SK-N-SH (cell line): ENCODE data around the gene KLHDC7A. TPM values are rescaled to one million over a fixed set of nuclear protein-coding genes. Genes with fewer than 3 reads are reported as not detected.

Source experiments
- CTCF ChIA-PET: fragments of 300-600, 350-600 bp; formaldehyde crosslinking; extraction: SDS; loops from one replicate; lab custom pipeline; 2021; lab: Yijun Ruan, JAX
- POLR2A ChIA-PET: fragments of 350-600 bp; sonication (Branson Sonifier 250); formaldehyde crosslinking; extraction: SDS; loops from one replicate; lab custom pipeline; 2020; ENCODE audit warnings: antibody characterized with exemption, inconsistent platforms; lab: Yijun Ruan, JAX
- DNase-seq: peaks from one replicate; pipeline ENCODE4 v3.0.0; 2012
- H2AFZ ChIP-seq: fragments of 200-600 bp; sonication (generic); 2 replicates; pipeline ENCODE4 v1.8.1; 2016; ENCODE audit warnings: antibody characterized with exemption, mild to moderate bottlenecking, low read depth
- H3F3A ChIP-seq: fragments of 200-600 bp; sonication (generic); replicated peaks from 2 replicates; pipeline ENCODE3; 2016; ENCODE audit warnings: antibody characterized with exemption, mild to moderate bottlenecking; ENCODE audit not compliant: insufficient read depth
- H3K27ac ChIP-seq, 2 experiments: fragments of 200-500 bp in 1 of 2; fragments of 200-600 bp in 1 of 2; sonication (Bioruptor generic) in 1 of 2; sonication (generic), shearing (Covaris generic) in 1 of 2; 2 replicates each; pipeline versions ENCODE4 v1.5.1 to v1.6.1; 2014 to 2016; ENCODE audit warnings: low read depth in 2 of 2, inconsistent platforms in 1 of 2, low read length in 1 of 2, mild to moderate bottlenecking in 1 of 2, mixed read lengths in 1 of 2
- H3K27me3 ChIP-seq: fragments of 200-600 bp; sonication (generic), shearing (Covaris generic); 2 replicates; pipeline ENCODE4 v1.6.1; 2016; ENCODE audit warnings: mixed run types; ENCODE audit not compliant: insufficient read depth
- H3K36me3 ChIP-seq, 2 experiments: fragments of 200-500 bp in 1 of 2; fragments of 200-600 bp in 1 of 2; sonication (Bioruptor generic) in 1 of 2; sonication (generic) in 1 of 2; replicated peaks in 1 of 2; 2 replicates each; pipeline versions ENCODE3 to v1.5.1; 2014 to 2016; ENCODE audit warnings: low read length in 1 of 2, mild to moderate bottlenecking in 1 of 2; ENCODE audit not compliant: insufficient read depth in 2 of 2, control insufficient read depth in 1 of 2
- H3K4me1 ChIP-seq, 2 experiments: fragments of 200-500 bp in 1 of 2; fragments of 200-600 bp in 1 of 2; sonication (Bioruptor generic) in 1 of 2; sonication (generic), shearing (Covaris generic) in 1 of 2; 2 replicates each; pipeline versions ENCODE4 v1.5.1 to v1.6.1; 2014 to 2016; ENCODE audit warnings: low read depth in 1 of 2, low read length in 1 of 2, mixed run types in 1 of 2; ENCODE audit not compliant: insufficient read depth in 2 of 2, control insufficient read depth in 1 of 2
- H3K4me2 ChIP-seq: fragments of 200-600 bp; sonication (generic), shearing (Covaris generic); 2 replicates; pipeline ENCODE4 v1.6.1; 2017; ENCODE audit warnings: mixed run types
- H3K4me3 ChIP-seq, 2 experiments: fragments of 200-500 bp in 1 of 2; fragments of 200-600 bp in 1 of 2; sonication (Bioruptor generic) in 1 of 2; sonication (generic), shearing (Covaris generic) in 1 of 2; 2 replicates each; pipeline versions ENCODE4 v1.5.1 to v1.8.1; 2014 to 2016; ENCODE audit warnings: low read depth in 2 of 2, inconsistent platforms in 1 of 2, low read length in 1 of 2, mild to moderate bottlenecking in 1 of 2, mixed read lengths in 1 of 2, moderate library complexity in 1 of 2
- H3K79me2 ChIP-seq: fragments of 200-600 bp; sonication (generic); 2 replicates; pipeline ENCODE4 v1.8.1; 2017; ENCODE audit warnings: mild to moderate bottlenecking; ENCODE audit not compliant: insufficient read depth
- H3K9ac ChIP-seq: fragments of 200-600 bp; sonication (generic); 2 replicates; pipeline ENCODE4 v1.6.1; 2017; ENCODE audit warnings: mixed run types
- H3K9me2 ChIP-seq: fragments of 200-600 bp; sonication (generic); 2 replicates; pipeline ENCODE4 v1.6.1; 2017; ENCODE audit warnings: mixed run types
- H3K9me3 ChIP-seq: fragments of 200-600 bp; sonication (generic); 2 replicates; pipeline ENCODE4 v1.6.1; 2017; ENCODE audit warnings: mixed run types, mild to moderate bottlenecking, moderate library complexity
- H4K20me1 ChIP-seq: fragments of 200-600 bp; sonication (generic); 2 replicates; pipeline ENCODE4 v1.6.1; 2017; ENCODE audit warnings: mild to moderate bottlenecking, mixed run types; ENCODE audit not compliant: insufficient read depth
- ELF1 ChIP-seq: IDR thresholded peaks from 2 replicates; pipeline ENCODE4 v1.4.0; 2012
- EP300 ChIP-seq, 2 experiments: IDR thresholded peaks; 2 replicates each; pipeline versions ENCODE4 v1.4.0 to v1.6.1; 2012; ENCODE audit warnings: borderline replicate concordance in 1 of 2, low read depth in 1 of 2, low read length in 1 of 2
- EZH2phosphoT487 ChIP-seq: fragments of 200-600 bp; sonication (generic); IDR thresholded peaks from 2 replicates; pipeline ENCODE4 v1.6.1; 2017; ENCODE audit warnings: low read depth, mixed run types, mild to moderate bottlenecking, antibody characterized with exemption, moderate library complexity, borderline replicate concordance
- FOSL2 ChIP-seq: IDR thresholded peaks from 2 replicates; pipeline ENCODE4 v1.4.0; 2012; ENCODE audit warnings: low read depth, mild to moderate bottlenecking, moderate library complexity, borderline replicate concordance
- FOXJ3 ChIP-seq: sonication (generic); formaldehyde crosslinking; IDR thresholded peaks from 2 replicates; pipeline ENCODE4 v1.5.1; 2020; ENCODE audit warnings: mild to moderate bottlenecking, missing genetic modification reagents
- FOXM1 ChIP-seq: IDR thresholded peaks from 2 replicates; pipeline ENCODE4 v1.4.0; 2012; ENCODE audit warnings: low read depth, mild to moderate bottlenecking
- GATA2 ChIP-seq: sonication (generic); formaldehyde crosslinking; IDR thresholded peaks from 2 replicates; pipeline ENCODE4 v1.5.0; 2020; ENCODE audit warnings: mild to moderate bottlenecking, missing genetic modification reagents
- MXI1 ChIP-seq: IDR thresholded peaks from 2 replicates; pipeline ENCODE4 v1.6.1; 2012; ENCODE audit warnings: mild to moderate bottlenecking, low read depth, low read length, improper control_type of control experiment
- NRF1 ChIP-seq: IDR thresholded peaks from 2 replicates; pipeline ENCODE4 v1.6.1; 2012; ENCODE audit warnings: low read depth, mild to moderate bottlenecking, low read length
- POLR2AphosphoS5 ChIP-seq: IDR thresholded peaks from 2 replicates; pipeline ENCODE4 v1.6.1; 2012; ENCODE audit warnings: low read depth, low read length
- RAD21 ChIP-seq: IDR thresholded peaks from 2 replicates; pipeline ENCODE4 v1.6.1; 2012; ENCODE audit warnings: mild to moderate bottlenecking, low read length
- RCOR1 ChIP-seq: fragments of 150-350 bp; IDR thresholded peaks from 2 replicates; pipeline ENCODE4 v1.6.1; 2017; ENCODE audit warnings: antibody characterized with exemption, low read length
- TCF12 ChIP-seq: IDR thresholded peaks from 2 replicates; pipeline ENCODE4 v1.4.0; 2012
- TEAD4 ChIP-seq: IDR thresholded peaks from 2 replicates; pipeline ENCODE4 v1.4.0; 2012; ENCODE audit warnings: mild to moderate bottlenecking, borderline replicate concordance; ENCODE audit not compliant: insufficient read depth
- WGBS: methylation state at CpG from one replicate; pipeline ENCODE4 v1.1.6; 2017; ENCODE audit warnings: low lambda C conversion rate; 5-methylcytosine and 5-hydroxymethylcytosine counted together
- polyA plus RNA-seq, 3 experiments: library from polyadenylated mRNA; depleted of rRNA; stranded (reverse); fragments of >200 nt; gene quantifications; 2 replicates each; pipeline ENCODE4 v1.2.3, GENCODE V29; 2012
- TF ChIP-seq, protein P1 (sequence below): fragments of 150-350 bp; IDR thresholded peaks from 2 replicates; pipeline ENCODE4 v1.6.1; 2017; ENCODE audit warnings: antibody characterized with exemption, low read length, low read depth, borderline replicate concordance
- TF ChIP-seq, protein P2 (sequence below): IDR thresholded peaks from 2 replicates; pipeline ENCODE4 v1.4.0; 2012; ENCODE audit warnings: low read depth
- TF ChIP-seq, protein P3 (sequence below): IDR thresholded peaks from 2 replicates; pipeline ENCODE4 v1.4.0; 2012; ENCODE audit warnings: low read depth, borderline replicate concordance
- TF ChIP-seq, protein P4 (sequence below): fragments of 150-350 bp; IDR thresholded peaks from 2 replicates; pipeline ENCODE4 v1.6.1; 2016; ENCODE audit warnings: mild to moderate bottlenecking, low read depth, low read length
- TF ChIP-seq, protein P5 (sequence below): fragments of 200-600 bp; sonication (generic); IDR thresholded peaks from 2 replicates; pipeline ENCODE4 v1.6.1; 2017; ENCODE audit warnings: antibody characterized with exemption, mild to moderate bottlenecking, moderate library complexity

The KLHDC7A gene
- polyA plus RNA-seq, 1 of the 3 experiments (the other 2 are of a cell fraction) = not detected

DNA sequence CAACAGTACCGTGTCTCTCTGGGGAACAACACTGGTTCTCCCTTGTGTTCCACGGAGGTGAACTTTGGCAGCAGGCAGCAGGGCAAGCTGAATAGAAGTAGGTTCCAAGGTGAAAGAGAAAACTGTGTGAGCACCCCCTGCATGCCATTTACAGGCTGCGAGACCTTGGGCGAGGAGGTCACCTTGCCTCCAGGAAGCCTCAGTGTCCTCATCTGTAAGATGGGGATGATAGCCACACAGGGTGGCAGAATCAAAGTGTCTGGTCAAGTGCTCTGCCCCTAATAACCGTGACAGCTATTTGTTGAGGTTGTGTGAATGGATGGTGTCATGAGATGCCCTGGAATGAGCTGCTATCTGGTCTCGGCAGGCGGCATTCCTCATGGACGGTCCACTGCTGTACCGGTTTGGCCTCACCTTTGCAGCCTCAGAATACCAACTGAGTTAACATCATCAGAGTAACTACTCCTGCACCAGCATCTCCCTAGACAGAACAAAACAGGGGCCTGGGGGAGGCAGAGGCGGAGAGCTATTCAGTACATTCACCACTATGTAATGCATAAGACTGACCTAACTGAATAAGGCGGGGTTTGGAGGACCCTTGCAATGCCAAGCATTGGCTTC, 7.4 kb upstream of the KLHDC7A start:
- no peak overlapping the region for H2AFZ ChIP-seq
- H3K27me3 ChIP-seq = no peaks in the 10 kb centered on the region
- no peaks in the 10 kb centered on the region for H3K4me1 ChIP-seq
- H3K36me3 ChIP-seq = no peaks in the 10 kb centered on the region
- CTCF ChIA-PET = interaction anchor here (0.9 kb wide), 1 partner anchor 108 kb away, joined by 4 read pairs; no protein-coding TSS in a partner anchor
- no peaks in the 10 kb centered on the region for H3K9me3 ChIP-seq
- TF ChIP-seq TEAD4 (no peak), EP300 (IDR thresholded peaks at IDR 0.05; ENCODE audit: borderline replicate concordance in 1 of 2, low read depth in 1 of 2, low read length in 1 of 2) (no peak), EZH2phosphoT487 (no peak), GATA2 (CRISPR knock-in tag) (no peak), RAD21 (no peak), TCF12 (no peak), POLR2AphosphoS5 (no peak), FOXJ3 (CRISPR knock-in tag) (no peak), NRF1 (no peak), FOSL2 (no peak), MXI1 (no peak), FOXM1 (no peak), RCOR1 (no peak), ELF1 (no peak)
- TF ChIP-seq, protein P1, sequence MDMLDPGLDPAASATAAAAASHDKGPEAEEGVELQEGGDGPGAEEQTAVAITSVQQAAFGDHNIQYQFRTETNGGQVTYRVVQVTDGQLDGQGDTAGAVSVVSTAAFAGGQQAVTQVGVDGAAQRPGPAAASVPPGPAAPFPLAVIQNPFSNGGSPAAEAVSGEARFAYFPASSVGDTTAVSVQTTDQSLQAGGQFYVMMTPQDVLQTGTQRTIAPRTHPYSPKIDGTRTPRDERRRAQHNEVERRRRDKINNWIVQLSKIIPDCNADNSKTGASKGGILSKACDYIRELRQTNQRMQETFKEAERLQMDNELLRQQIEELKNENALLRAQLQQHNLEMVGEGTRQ = no peak
- TF ChIP-seq, protein P2, sequence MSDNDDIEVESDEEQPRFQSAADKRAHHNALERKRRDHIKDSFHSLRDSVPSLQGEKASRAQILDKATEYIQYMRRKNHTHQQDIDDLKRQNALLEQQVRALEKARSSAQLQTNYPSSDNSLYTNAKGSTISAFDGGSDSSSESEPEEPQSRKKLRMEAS = no peak
- TF ChIP-seq, protein P3, sequence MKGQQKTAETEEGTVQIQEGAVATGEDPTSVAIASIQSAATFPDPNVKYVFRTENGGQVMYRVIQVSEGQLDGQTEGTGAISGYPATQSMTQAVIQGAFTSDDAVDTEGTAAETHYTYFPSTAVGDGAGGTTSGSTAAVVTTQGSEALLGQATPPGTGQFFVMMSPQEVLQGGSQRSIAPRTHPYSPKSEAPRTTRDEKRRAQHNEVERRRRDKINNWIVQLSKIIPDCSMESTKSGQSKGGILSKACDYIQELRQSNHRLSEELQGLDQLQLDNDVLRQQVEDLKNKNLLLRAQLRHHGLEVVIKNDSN = no peak
- TF ChIP-seq, protein P4, sequence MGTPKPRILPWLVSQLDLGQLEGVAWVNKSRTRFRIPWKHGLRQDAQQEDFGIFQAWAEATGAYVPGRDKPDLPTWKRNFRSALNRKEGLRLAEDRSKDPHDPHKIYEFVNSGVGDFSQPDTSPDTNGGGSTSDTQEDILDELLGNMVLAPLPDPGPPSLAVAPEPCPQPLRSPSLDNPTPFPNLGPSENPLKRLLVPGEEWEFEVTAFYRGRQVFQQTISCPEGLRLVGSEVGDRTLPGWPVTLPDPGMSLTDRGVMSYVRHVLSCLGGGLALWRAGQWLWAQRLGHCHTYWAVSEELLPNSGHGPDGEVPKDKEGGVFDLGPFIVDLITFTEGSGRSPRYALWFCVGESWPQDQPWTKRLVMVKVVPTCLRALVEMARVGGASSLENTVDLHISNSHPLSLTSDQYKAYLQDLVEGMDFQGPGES = no peak
- TF ChIP-seq, protein P5, sequence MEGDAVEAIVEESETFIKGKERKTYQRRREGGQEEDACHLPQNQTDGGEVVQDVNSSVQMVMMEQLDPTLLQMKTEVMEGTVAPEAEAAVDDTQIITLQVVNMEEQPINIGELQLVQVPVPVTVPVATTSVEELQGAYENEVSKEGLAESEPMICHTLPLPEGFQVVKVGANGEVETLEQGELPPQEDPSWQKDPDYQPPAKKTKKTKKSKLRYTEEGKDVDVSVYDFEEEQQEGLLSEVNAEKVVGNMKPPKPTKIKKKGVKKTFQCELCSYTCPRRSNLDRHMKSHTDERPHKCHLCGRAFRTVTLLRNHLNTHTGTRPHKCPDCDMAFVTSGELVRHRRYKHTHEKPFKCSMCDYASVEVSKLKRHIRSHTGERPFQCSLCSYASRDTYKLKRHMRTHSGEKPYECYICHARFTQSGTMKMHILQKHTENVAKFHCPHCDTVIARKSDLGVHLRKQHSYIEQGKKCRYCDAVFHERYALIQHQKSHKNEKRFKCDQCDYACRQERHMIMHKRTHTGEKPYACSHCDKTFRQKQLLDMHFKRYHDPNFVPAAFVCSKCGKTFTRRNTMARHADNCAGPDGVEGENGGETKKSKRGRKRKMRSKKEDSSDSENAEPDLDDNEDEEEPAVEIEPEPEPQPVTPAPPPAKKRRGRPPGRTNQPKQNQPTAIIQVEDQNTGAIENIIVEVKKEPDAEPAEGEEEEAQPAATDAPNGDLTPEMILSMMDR = no peak
- no peak overlapping the region for H3K4me3 ChIP-seq
- no peak overlapping the region for H3K27ac ChIP-seq
- H3K79me2 ChIP-seq = no peaks in the 10 kb centered on the region
- H4K20me1 ChIP-seq = no peaks in the 10 kb centered on the region
- no peaks in the 10 kb centered on the region for H3K9me2 ChIP-seq
- H3K4me2 ChIP-seq = no peak overlapping the region
- 59% methylated on average over 10 of the region's 11 CpGs for WGBS
- no peaks in the 10 kb centered on the region for H3F3A ChIP-seq
- POLR2A ChIA-PET = no interaction called here
- no peak for DNase-seq
- no peak overlapping the region for H3K9ac ChIP-seq
